Measurements from ENCODE around the gene MIPOL1. TPM values are rescaled to one million over a fixed set of nuclear protein-coding genes. Genes with fewer than 3 reads are reported as not detected.

The MIPOL1 gene
- total and polyA plus RNA-seq, 2 of the 13 experiments (the other 11 are each of a cell fraction or from before 2014, with no cell fraction given) = 8.6 to 34.2 TPM

GRCh38 chr14:37197421-37198272, at the start of gene MIPOL1 (continued):
- TF ChIP-seq, protein P1, sequence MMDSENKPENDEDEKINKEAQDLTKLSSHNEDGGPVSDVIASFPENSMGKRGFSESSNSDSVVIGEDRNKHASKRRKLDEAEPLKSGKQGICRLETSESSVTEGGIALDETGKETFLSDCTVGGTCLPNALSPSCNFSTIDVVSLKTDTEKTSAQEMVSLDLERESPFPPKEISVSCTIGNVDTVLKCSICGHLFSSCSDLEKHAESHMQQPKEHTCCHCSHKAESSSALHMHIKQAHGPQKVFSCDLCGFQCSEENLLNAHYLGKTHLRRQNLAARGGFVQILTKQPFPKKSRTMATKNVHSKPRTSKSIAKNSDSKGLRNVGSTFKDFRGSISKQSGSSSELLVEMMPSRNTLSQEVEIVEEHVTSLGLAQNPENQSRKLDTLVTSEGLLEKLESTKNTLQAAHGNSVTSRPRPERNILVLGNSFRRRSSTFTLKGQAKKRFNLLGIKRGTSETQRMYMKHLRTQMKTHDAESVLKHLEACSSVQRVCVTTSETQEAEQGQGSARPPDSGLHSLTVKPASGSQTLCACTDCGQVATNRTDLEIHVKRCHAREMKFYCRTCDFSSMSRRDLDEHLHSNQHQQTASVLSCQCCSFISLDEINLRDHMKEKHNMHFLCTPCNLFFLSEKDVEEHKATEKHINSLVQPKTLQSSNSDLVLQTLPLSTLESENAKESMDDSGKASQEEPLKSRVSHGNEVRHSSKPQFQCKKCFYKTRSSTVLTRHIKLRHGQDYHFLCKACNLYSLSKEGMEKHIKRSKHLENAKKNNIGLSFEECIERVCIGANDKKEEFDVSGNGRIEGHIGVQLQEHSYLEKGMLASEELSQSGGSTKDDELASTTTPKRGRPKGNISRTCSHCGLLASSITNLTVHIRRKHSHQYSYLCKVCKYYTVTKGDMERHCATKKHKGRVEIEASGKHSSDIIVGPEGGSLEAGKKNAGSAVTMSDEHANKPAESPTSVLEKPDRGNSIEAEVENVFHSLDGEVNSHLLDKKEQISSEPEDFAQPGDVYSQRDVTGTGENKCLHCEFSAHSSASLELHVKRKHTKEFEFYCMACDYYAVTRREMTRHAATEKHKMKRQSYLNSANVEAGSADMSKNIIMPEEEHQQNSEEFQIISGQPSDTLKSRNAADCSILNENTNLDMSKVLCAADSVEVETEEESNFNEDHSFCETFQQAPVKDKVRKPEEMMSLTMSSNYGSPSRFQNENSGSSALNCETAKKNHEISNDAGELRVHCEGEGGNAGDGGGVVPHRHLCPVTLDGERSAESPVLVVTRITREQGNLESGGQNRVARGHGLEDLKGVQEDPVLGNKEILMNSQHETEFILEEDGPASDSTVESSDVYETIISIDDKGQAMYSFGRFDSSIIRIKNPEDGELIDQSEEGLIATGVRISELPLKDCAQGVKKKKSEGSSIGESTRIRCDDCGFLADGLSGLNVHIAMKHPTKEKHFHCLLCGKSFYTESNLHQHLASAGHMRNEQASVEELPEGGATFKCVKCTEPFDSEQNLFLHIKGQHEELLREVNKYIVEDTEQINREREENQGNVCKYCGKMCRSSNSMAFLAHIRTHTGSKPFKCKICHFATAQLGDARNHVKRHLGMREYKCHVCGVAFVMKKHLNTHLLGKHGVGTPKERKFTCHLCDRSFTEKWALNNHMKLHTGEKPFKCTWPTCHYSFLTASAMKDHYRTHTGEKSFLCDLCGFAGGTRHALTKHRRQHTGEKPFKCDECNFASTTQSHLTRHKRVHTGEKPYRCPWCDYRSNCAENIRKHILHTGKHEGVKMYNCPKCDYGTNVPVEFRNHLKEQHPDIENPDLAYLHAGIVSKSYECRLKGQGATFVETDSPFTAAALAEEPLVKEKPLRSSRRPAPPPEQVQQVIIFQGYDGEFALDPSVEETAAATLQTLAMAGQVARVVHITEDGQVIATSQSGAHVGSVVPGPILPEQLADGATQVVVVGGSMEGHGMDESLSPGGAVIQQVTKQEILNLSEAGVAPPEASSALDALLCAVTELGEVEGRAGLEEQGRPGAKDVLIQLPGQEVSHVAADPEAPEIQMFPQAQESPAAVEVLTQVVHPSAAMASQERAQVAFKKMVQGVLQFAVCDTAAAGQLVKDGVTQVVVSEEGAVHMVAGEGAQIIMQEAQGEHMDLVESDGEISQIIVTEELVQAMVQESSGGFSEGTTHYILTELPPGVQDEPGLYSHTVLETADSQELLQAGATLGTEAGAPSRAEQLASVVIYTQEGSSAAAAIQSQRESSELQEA (CRISPR knock-in tag; IDR thresholded peaks at IDR 0.05; ENCODE audit: not compliant biosample characterization) = peak; percentile 90
- TF ChIP-seq SMYD3 (CRISPR knock-in tag; IDR thresholded peaks at IDR 0.05) = 0 out of 2 replicates have a peak, but pooled peaks have one; percentile 38
- no peak; the same call in 1 of the 2 replicates for TF ChIP-seq SNAPC2 (CRISPR knock-in tag; IDR thresholded peaks at IDR 0.05)
- peak; percentile 96 for TF ChIP-seq ZNF557 (CRISPR knock-in tag; IDR thresholded peaks at IDR 0.05)
- TF ChIP-seq, protein P2, sequence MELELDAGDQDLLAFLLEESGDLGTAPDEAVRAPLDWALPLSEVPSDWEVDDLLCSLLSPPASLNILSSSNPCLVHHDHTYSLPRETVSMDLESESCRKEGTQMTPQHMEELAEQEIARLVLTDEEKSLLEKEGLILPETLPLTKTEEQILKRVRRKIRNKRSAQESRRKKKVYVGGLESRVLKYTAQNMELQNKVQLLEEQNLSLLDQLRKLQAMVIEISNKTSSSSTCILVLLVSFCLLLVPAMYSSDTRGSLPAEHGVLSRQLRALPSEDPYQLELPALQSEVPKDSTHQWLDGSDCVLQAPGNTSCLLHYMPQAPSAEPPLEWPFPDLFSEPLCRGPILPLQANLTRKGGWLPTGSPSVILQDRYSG (CRISPR knock-in tag; IDR thresholded peaks at IDR 0.05) = peak; percentile 99
- TF ChIP-seq, protein P3, sequence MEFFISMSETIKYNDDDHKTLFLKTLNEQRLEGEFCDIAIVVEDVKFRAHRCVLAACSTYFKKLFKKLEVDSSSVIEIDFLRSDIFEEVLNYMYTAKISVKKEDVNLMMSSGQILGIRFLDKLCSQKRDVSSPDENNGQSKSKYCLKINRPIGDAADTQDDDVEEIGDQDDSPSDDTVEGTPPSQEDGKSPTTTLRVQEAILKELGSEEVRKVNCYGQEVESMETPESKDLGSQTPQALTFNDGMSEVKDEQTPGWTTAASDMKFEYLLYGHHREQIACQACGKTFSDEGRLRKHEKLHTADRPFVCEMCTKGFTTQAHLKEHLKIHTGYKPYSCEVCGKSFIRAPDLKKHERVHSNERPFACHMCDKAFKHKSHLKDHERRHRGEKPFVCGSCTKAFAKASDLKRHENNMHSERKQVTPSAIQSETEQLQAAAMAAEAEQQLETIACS (CRISPR knock-in tag; IDR thresholded peaks at IDR 0.05) = peak; percentile 90
- 0 out of 2 replicates have a peak, but pooled peaks have one; percentile 18 for TF ChIP-seq ELF1 (CRISPR knock-in tag; IDR thresholded peaks at IDR 0.05)
- TF ChIP-seq BRF2 (CRISPR knock-in tag; IDR thresholded peaks at IDR 0.05) = peak; percentile 95
- peak; percentile 86 for TF ChIP-seq ZNF543 (CRISPR knock-in tag; IDR thresholded peaks at IDR 0.05)
- no peak; the same call in 1 of the 2 replicates for TF ChIP-seq ZNF3 (CRISPR knock-in tag; IDR thresholded peaks at IDR 0.05)
- TF ChIP-seq SP4 (CRISPR knock-in tag; IDR thresholded peaks at IDR 0.05) = peak; percentile 84
- TF ChIP-seq, protein P4, sequence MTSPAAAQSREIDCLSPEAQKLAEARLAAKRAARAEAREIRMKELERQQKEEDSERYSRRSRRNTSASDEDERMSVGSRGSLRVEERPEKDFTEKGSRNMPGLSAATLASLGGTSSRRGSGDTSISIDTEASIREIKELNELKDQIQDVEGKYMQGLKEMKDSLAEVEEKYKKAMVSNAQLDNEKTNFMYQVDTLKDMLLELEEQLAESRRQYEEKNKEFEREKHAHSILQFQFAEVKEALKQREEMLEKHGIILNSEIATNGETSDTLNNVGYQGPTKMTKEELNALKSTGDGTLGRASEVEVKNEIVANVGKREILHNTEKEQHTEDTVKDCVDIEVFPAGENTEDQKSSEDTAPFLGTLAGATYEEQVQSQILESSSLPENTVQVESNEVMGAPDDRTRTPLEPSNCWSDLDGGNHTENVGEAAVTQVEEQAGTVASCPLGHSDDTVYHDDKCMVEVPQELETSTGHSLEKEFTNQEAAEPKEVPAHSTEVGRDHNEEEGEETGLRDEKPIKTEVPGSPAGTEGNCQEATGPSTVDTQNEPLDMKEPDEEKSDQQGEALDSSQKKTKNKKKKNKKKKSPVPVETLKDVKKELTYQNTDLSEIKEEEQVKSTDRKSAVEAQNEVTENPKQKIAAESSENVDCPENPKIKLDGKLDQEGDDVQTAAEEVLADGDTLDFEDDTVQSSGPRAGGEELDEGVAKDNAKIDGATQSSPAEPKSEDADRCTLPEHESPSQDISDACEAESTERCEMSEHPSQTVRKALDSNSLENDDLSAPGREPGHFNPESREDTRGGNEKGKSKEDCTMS (CRISPR knock-in tag; conservative IDR thresholded peaks at IDR 0.05) = no peak; the same call in 1 of the 2 replicates
